Measurements from ENCODE around the gene TRAF2.
A peak's percentile ranks its signal among the peaks of the same experiment; 100 is the strongest.
"Not testable (repeated sequence)": the region's sequence is repeated elsewhere in the genome, so short reads cannot be mapped to it uniquely, and the experiment has no call there.

Gene TRAF2
- total RNA-seq, result 26.0 to 88.2 (median 27.5) reads per million in 3 experiments

GRCh38 chr9:136885950-136886578, at the start of gene TRAF2:
Gene TRAF2, plus strand, starts transcription at chr9:136886516. Its CDS starts 12,225 bp downstream, at chr9:136898741.
- DNase-seq, result peak; percentile 97

GRCh38 chr9:136837146-136837855, 49.0 kb upstream of the TRAF2 start:
- DNase-seq, result no peak

- DNase-seq, result not testable (repeated sequence)
These were observed 48.4 kb upstream of the TRAF2 start for GRCh38 chr9:136837856-136838277.

GRCh38 chr9:136838314-136839228, 47.7 kb upstream of the TRAF2 start:
- no peak for DNase-seq

GRCh38 chr9:136839229-136840139, 46.8 kb upstream of the TRAF2 start:
- no peak for DNase-seq

GRCh38 chr9:136840140-136840876, 46.0 kb upstream of the TRAF2 start:
- no peak for DNase-seq

- DNase-seq, result no peak
These were observed 45.3 kb upstream of the TRAF2 start for GRCh38 chr9:136840877-136841645.

GRCh38 chr9:136841646-136842379, 44.5 kb upstream of the TRAF2 start:
- DNase-seq, result not testable (repeated sequence)

- DNase-seq, result peak; percentile 74
These were observed 43.9 kb upstream of the TRAF2 start, which contains the start of gene AJM1 for GRCh38 chr9:136842380-136842948. Gene AJM1, plus strand, starts transcription at chr9:136842478. Its CDS starts 1,937 bp downstream, at chr9:136844415.

GRCh38 chr9:136843159-136843800, 43.0 kb upstream of the TRAF2 start:
- not testable (repeated sequence) for DNase-seq

GRCh38 chr9:136843801-136844740, 42.2 kb upstream of the TRAF2 start:
- peak; percentile 40 for DNase-seq

GRCh38 chr9:136844761-136845464, 41.4 kb upstream of the TRAF2 start:
- no peak for DNase-seq

- no peak for DNase-seq
These were observed 40.7 kb upstream of the TRAF2 start for GRCh38 chr9:136845465-136846260.

- no peak for DNase-seq
These were observed 39.8 kb upstream of the TRAF2 start for GRCh38 chr9:136846376-136847087.

- DNase-seq, result no peak
These were observed 39.1 kb upstream of the TRAF2 start for GRCh38 chr9:136847088-136847825.
